ENCODE data around the gene PLEKHA7.
"Not testable (repeated sequence)": the region's sequence is repeated elsewhere in the genome, so short reads cannot be mapped to it uniquely, and the experiment has no call there.

The PLEKHA7 gene

DNA sequence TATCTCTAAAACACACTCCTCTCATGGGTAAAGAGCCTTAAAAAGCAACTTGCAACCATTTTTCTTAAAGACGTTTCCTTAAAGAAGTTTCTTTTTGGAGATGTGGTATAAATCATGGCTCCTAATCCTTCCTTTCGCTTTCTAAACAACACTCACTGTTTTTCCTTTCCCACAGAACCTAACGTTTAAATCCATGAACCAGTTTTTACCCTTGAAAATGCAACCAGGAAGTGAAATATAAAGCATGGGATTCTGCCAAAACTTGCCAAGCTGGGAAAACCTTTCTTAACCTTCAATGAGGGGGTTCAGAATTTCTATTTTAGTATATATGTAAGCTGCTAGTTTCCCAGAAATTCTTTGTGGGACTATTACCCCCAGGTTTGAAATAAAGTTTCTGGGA lies 8.6 kb downstream of the PLEKHA7 start:
- DNase-seq, result no peak

DNA sequence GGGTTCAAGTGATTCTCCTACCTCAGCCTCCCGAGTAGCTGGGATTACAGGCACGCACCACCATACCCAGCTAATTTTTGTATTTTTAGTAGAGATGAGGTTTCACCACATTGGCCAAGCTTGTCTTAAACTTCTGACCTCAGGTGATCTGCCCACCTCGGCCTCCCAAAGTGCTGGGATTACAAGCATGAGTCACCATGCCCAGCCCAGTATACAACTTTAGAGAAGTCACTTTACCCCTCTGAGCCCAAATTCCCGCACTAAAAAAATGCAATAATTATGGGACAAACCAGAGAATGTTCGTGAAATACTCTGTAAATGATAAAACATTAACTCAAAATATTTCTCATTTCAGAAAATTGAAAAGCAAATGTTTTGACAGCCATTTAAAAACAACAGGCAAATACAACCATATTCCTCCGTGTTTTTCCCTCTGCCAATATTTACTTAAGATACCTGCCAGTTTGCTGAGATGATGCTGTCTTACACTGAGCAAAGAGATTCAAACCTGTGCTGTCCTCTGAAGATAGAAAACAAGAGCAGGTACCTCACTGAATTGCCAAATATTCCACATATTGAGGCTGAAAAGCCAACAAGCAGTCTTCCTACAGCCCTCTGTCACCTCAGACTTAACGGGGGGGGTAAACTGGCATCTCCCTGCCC lies 9.6 kb downstream of the PLEKHA7 start:
- DNase-seq, result no peak

GRCh38 chr11:17003426-17003825 lies 10.8 kb downstream of the PLEKHA7 start:
- DNase-seq, result no peak

DNA sequence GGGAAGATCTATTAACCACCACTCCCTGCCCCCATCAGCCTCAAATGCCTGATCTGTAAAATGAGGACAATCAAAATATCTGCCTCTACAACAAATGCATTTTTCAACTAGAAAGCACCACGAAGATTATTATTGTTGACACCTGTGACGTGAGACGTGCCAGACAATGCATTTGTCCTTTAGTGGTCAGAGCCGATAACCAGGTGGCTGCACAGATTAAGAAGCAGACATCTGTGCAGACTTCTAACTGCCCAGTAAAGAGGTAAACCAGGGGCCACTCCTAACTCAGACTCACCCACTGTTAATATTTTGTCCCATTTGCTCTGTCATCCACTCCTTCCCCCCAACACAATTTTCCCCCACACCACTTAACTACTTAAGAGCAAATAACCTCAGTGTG lies 11.7 kb downstream of the PLEKHA7 start:
- no peak for DNase-seq

DNA sequence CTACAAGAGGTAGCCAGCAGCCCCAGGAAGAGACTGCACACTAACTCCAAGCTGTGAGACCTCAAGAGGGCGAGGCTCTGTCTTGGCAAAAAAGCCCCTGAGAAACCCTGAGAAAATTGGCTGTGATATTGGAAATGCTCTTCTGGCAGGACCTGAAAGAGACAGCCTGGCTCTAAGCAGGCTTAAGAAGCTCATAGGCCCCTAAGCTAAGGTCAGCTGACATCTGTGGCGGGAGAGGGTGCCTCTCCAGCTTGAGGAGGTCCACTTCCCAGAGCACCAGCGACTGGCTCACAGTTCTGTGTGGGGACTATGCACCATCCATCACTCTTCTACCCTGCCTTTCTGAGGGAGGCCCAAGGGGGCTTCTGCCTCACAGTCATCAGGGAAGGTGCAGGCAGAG lies 12.4 kb downstream of the PLEKHA7 start:
- no peak for DNase-seq

- DNase-seq, result no peak
Observed at GRCh38 chr11:17000987-17001386, 13.2 kb downstream of the PLEKHA7 start.

GRCh38 chr11:17000253-17000652 lies 14.0 kb downstream of the PLEKHA7 start:
- not testable (repeated sequence) for DNase-seq

- DNase-seq, result no peak
Observed at GRCh38 chr11:16999116-16999515, 15.1 kb downstream of the PLEKHA7 start.

DNA sequence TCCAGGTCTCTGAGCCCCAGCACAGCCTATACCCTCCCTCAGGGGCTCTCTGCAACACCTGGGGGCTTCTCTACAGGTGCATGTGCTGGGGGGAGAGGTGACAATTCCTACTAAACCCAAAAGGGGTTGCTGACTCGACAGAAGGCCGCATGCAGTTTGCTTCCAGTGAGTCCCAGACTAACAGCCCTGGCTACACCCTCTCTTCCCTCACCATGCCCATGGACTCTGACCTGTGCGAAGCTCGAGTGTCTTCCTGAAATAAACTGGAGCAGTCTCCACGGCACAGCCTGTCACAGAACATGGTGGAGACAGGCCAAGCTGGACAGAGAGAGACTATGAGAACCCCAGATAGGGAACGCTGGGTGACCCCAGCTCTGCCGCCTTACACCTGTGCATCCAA lies 16.6 kb downstream of the PLEKHA7 start:
- DNase-seq, result no peak

DNA sequence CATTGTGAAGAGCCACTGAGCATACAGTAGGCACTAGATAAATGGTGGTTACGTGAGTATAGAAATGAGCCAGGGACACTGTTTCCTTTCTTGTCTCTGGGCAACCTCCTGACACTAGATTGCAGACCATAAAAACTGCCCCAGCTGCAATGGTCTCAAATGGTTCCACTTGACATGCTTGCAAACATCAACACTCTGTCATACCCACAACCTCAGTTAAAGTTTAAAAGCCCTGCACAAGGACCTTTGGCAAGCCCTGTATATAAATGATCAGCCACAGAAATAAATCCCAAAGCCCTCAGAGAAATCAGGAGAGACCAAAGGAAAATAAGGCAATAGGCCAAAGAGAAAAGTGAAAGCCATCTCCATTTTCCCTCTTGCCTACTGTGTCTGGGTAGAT lies 20.7 kb downstream of the PLEKHA7 start:
- DNase-seq, result no peak

GRCh38 chr11:16992846-16993245 lies 21.4 kb downstream of the PLEKHA7 start:
- no peak for DNase-seq

- DNase-seq, result no peak
Observed at GRCh38 chr11:16989554-16989953, 24.7 kb downstream of the PLEKHA7 start.

GRCh38 chr11:16987205-16987568 lies 27.0 kb downstream of the PLEKHA7 start:
- DNase-seq, result no peak

DNA sequence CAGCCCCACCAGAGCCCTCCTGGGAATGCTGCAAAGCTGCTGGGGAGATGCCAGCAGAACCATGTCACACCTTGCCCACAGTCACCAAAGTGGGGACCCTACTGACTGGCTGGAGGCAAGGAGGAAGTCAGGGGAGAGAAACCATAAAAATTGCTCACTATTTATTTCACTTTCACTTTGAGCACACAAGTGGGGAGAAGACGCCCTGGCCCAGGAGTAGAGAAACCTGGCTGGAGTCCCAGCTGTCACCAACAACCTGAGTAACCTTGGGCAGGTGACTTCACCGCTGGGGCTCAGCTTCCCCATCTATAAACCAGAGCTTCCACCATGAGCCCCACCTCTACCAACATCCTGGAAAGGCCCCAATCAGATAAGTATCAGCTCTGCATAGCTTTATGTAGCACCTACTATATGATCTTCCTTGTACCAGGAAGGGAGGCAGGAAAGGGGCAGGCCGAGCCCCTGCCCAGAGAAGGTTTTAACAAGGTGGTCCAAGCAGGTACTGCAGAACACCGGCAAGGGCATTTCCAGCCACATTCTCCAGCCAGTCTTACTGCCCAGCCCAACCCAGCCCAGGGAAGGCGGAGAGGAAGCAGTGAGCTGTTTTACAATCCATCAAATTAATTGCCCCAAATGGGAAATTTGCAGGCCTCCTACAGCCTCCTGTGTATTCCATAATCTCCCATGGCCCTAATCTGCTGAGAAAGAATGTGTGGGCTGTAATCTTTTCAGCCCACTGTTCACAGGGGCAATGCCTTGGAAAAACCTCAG lies 27.6 kb downstream of the PLEKHA7 start:
- no peak for DNase-seq

- DNase-seq, result no peak
Observed at GRCh38 chr11:16985297-16985696, 28.9 kb downstream of the PLEKHA7 start.

DNA sequence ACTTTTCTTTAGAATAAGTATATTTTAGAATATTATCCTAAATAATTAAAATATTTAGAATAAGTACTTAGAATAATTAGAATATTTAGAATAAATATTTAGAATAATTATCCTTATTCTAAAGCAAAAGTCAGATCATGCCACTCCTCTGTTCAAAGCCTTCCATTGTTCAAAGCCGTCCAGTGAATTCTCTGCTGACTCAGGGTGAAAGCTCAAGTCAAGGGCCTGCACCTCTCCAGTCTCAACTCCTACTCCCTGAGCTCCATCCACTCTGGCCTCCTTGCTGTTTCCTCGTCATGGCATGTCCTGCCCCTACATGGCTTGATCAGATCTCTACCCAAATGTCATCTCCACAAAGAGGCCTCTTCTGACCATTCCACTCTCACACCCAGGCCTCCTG lies 30.0 kb downstream of the PLEKHA7 start:
- DNase-seq, result no peak

DNA sequence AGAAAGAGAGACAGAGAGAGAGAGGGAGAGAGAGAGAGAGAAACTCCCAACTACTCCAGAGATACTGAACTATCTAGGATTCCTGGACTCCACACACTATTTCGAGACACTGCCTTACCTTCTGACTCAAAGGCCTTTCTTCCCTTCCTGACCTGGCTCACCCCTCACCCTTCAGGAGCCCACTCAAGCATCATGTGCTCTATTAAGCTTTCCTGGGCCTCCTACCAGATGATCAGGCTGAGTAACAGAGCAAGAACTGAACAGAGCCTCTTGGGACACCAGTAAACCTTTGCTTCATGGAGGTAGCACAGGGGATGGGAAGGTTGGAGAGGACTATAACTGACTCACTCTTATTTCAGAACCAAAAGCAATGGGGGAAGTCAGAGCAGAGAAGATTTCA lies 31.4 kb downstream of the PLEKHA7 start:
- no peak for DNase-seq

DNA sequence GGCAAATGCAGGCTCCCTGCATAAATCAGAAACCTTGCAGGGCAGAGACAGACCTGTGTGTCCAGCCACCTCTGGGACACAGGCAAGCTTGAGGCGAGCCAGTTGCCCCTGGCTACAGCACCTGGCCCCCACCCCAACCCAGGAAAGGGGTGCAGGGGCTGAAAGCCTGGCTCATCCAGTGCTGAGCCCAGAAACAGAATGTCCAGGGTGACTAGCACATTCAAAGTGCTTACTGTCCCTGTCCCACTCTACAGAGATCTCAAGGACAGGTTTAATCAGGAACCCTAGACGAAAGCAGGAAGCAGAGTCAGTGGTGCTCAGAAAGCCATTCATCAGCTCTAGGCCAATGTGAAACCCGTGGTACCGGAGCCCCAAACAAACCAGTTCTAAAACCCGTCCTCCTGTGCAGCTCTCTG lies 31.9 kb downstream of the PLEKHA7 start:
- DNase-seq, result no peak

- DNase-seq, result peak; percentile 67
Observed at GRCh38 chr11:16981651-16982194, 32.5 kb downstream of the PLEKHA7 start.

- DNase-seq, result no peak
Observed at GRCh38 chr11:16979703-16980622, 34.3 kb downstream of the PLEKHA7 start.

- DNase-seq, result no peak
Observed at GRCh38 chr11:16977994-16978315, 36.3 kb downstream of the PLEKHA7 start.

DNA sequence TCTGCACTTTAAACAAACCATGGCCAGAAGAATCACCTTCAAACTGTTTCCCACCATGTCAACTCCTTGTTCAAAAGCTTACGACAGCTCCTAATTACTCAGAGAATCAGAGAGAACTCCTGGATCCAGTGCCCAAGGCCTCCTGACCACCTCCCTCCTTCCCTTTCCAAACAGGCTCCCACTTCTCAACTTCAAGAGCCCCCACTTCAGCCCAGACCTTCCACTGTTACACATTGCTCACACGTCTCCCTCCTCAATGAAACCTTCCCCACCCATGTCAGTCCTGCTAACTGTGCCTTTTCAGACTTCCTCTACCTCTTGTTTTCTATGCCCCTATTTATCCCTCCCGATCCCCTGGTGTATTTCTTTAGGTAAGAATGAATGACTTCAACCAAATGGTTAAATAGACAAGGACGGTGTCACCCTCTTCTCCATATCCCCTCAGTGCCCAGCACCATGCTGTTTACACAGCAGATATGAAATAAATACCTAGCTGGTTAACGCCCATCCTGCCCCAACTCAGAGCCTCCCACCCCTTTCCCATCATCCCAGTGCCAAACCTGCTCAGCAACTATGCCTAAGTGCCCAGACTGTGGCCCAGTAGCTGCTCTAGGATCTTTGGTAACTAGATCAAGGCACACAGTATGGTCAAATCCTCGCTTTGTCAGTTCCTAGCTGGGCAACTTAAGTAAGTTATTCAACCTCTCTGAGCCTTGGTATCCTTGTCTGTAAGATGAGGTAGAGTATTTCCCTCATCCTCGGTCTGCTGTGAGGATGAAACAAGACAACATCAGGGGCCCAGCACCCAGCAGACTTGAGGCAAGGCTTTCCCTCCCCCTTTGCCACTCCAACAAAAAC lies 36.8 kb downstream of the PLEKHA7 start:
- no peak for DNase-seq
